Measurements from ENCODE around the gene DOCK11.

- no peak for TF ChIP-seq CTCF (conservative IDR thresholded peaks at IDR 0.05; ENCODE audit: low read depth, low read length)
- no peak for TF ChIP-seq RCOR1 (IDR thresholded peaks at IDR 0.05; ENCODE audit: insufficient replicate concordance, low read length)
- no peak for TF ChIP-seq POLR2A (IDR thresholded peaks at IDR 0.05; ENCODE audit: low read depth, low read length)
- no peak for TF ChIP-seq RFX5 (IDR thresholded peaks at IDR 0.05; ENCODE audit: low read depth, low read length)
- no peak for TF ChIP-seq SMC3 (IDR thresholded peaks at IDR 0.05; ENCODE audit: low read depth, low read length)
- no peak for TF ChIP-seq MXI1 (IDR thresholded peaks at IDR 0.05; ENCODE audit: borderline replicate concordance, low read depth, low read length)
- no peak for TF ChIP-seq RAD21 (IDR thresholded peaks at IDR 0.05; ENCODE audit: low read length)
- no peak for TF ChIP-seq MAFK (IDR thresholded peaks at IDR 0.05; ENCODE audit: low read depth, low read length)
- TF ChIP-seq ELK1 (IDR thresholded peaks at IDR 0.05; ENCODE audit: borderline replicate concordance, low read depth, low read length) = no peak
- no peak for TF ChIP-seq BHLHE40 (IDR thresholded peaks at IDR 0.05; ENCODE audit: low read depth, low read length)
- TF ChIP-seq USF2 (IDR thresholded peaks at IDR 0.05; ENCODE audit: low read depth, low read length) = no peak
These were observed 93.1 kb downstream of the DOCK11 start for GRCh38 chrX:118588715-118589114.
